GM12891 (cell line): Measurements from ENCODE around the gene BCLAF1.

ENCODE experiments used
- DNase-seq: peaks from one replicate; pipeline ENCODE4 v3.0.0; 2011; ENCODE audit warnings: low spot score; ENCODE audit not compliant: insufficient read length
- FAIRE-seq: peaks from 2 replicates; lab custom pipeline; 2011; peaks lifted over from hg19 to GRCh38; lab: Jason Lieb, UNC
- PAX5 ChIP-seq: IDR thresholded peaks from 2 replicates; pipeline ENCODE4 v1.6.1; 2011; ENCODE audit warnings: low read length, moderate library complexity, mild to moderate bottlenecking; ENCODE audit not compliant: insufficient read depth, severe bottlenecking
- POLR2A ChIP-seq: IDR thresholded peaks from 2 replicates; pipeline ENCODE4 v1.6.1; 2011; ENCODE audit warnings: low read depth, low read length, control low read depth
- POLR2AphosphoS5 ChIP-seq: IDR thresholded peaks from 2 replicates; pipeline ENCODE4 v1.6.1; 2011; ENCODE audit warnings: low read depth, low read length, control low read depth
- POU2F2 ChIP-seq: IDR thresholded peaks from 2 replicates; pipeline ENCODE4 v1.6.1; 2011; ENCODE audit warnings: low read depth, mild to moderate bottlenecking, control low read depth, low read length, moderate library complexity
- SPI1 ChIP-seq: IDR thresholded peaks from 2 replicates; pipeline ENCODE4 v1.6.1; 2011; ENCODE audit warnings: low read depth, low read length, control low read depth
- TAF1 ChIP-seq: IDR thresholded peaks from 2 replicates; pipeline ENCODE4 v1.6.1; 2011; ENCODE audit warnings: low read depth, low read length, control low read depth

The BCLAF1 gene

GRCh38 chr6:136289327-136289578, 393 bp downstream of the BCLAF1 start:
- FAIRE-seq (no peak), DNase-seq (peak; percentile 49)

DNA sequence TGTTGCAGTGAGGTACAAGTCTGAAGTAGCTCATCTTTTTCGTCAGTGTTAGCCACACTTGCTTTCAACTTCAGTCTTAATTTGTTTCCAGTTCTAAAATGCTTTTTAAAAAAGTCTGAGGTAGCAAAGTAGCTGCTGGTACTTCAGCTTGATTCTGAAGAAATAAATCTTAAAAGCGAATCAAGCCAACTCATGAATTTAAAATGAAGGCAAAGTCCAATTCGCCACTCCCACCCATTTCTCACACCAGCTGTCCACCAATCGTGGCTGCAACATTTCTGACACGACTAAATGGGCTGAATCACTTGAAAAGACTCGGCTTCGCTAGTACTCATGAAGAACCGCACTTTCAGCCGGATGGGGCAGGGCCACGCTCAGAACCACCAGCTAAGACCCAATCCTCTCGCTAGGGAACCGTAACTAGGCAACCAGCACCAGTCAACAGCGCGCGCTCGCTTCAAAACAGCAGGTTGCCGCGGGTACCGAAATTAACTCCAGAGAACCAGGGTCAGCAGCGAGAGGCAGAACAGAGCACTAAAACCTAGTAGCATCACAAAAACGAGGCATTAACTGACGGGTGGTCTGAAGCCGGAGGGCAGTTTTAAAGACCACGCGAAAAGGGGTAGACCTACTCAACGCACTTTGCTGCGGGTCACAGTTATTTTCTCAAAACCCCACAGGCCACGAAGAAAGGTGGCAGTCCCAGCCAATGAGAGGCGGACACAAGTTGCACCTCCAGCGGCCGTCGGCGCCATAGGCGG, 900 bp downstream of the BCLAF1 start:
- TF ChIP-seq SPI1: no peak
- TF ChIP-seq PAX5: no peak
- TF ChIP-seq POLR2AphosphoS5: no peak
- TF ChIP-seq TAF1: no peak
- TF ChIP-seq POU2F2: no peak
- TF ChIP-seq POLR2A: no peak
- peak; percentile 33 for DNase-seq
- FAIRE-seq: no peak

More at GRCh38 chr6:136289327-136289578, 393 bp downstream of the BCLAF1 start:
- TF ChIP-seq PAX5: no peak
- TF ChIP-seq POU2F2: no peak
- no peak for TF ChIP-seq SPI1
- TF ChIP-seq POLR2A: no peak; the same call in 1 of the 2 replicates
- no peak for TF ChIP-seq POLR2AphosphoS5
- no peak for TF ChIP-seq TAF1

DNA sequence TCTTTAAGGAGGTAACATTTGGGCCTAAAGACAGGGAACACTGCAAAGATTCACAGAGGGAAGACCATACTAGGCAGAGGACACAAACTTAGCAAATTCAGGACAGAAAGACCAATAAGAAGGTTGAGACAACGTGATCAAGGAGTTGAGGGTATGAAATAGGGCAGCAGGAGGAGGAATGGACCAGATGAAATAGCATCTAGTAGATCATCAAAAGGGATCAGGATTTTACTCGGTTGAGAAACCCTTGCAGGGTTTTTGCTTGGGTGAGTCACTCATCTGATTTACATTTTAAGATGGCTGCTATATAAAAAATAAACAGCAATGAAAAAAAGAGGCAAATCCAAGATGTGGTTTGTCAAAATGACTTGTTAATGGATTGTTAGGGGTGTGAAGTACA, 4.7 kb downstream of the BCLAF1 start:
- FAIRE-seq (no peak), DNase-seq (no peak)
- TF ChIP-seq SPI1 (no peak), POLR2AphosphoS5 (no peak), POU2F2 (no peak), POLR2A (no peak), PAX5 (no peak), TAF1 (no peak)

DNA sequence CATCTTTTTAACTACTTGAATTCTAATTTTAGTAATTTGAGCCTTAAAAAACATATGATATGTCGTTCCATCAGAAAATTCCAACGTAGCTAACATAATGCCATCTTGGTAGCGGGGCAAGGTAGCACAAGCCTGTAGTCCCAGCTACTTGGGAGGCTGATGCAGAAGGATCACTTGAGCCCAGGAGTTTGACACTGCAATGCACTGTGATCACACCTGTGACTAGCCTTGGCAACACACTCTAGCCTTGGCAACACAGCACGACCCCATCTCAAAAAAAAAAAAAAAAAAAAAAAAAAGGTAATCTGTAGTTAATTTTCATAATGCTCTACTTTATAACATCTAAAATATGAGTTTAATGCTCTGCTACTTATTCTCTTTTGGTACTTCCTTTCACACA, 6.7 kb downstream of the BCLAF1 start:
- no peak for TF ChIP-seq SPI1
- no peak for TF ChIP-seq POU2F2
- no peak for TF ChIP-seq PAX5
- TF ChIP-seq POLR2A: no peak
- no peak for TF ChIP-seq TAF1
- no peak for TF ChIP-seq POLR2AphosphoS5
- DNase-seq (no peak), FAIRE-seq (no peak)

DNA sequence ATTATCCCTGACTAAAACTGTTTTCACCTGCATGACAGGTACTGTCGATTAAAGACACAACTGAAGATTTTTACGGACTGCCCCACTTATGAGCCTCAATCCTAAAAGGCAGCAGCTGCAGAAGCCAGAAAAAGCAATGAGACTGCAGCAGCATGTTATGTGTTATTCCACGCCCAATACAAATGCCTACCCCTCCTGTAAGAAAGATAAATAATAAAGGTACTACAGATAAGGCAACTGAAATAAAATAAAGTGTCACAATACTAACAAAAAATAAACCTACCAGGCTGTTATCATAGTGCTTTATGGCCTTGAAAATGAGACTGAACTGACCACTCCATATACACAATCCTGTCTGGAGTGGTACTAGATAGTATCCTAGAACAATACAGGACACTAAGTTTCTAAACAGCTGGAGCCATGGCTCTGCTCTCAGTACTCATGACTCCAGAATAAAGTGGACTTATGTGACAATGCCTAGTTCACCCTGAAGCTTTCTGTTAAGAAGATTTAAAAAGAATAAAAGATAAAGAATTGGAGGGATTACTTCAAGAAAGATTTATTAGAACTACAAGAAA, 9.5 kb downstream of the BCLAF1 start:
- DNase-seq (no peak), FAIRE-seq (no peak)
- no peak for TF ChIP-seq POU2F2

- DNase-seq (no peak), FAIRE-seq (no peak)
- TF ChIP-seq TAF1: no peak
- TF ChIP-seq POU2F2: no peak
- TF ChIP-seq PAX5: no peak
- TF ChIP-seq SPI1: no peak
- no peak for TF ChIP-seq POLR2AphosphoS5
- no peak for TF ChIP-seq POLR2A
These were observed 15.6 kb downstream of the BCLAF1 start for GRCh38 chr6:136274062-136274461.

DNA sequence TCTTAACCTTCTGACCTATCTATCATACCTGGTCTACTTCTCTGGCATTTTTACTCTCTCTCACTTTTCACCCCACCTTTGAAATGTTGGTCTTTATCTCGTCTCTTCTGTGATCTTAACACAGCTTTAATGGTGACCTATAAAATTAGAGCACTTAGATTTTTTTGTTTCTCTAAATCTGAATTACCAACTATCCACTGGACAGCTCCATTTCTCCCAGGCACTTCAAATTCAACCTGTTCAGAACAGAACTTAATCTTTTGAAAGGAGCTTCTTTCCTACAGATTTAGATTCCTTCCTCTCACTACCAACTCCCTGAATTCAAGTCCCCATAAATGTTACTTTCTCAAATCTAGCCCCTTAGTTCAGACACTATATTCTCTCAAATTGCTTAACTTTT, 24.5 kb downstream of the BCLAF1 start:
- DNase-seq (no peak), FAIRE-seq (no peak)
- TF ChIP-seq POLR2A: no peak
- TF ChIP-seq PAX5: no peak
- TF ChIP-seq POU2F2: no peak
- no peak for TF ChIP-seq POLR2AphosphoS5
- TF ChIP-seq TAF1: no peak

GRCh38 chr6:136262940-136263339, 26.7 kb downstream of the BCLAF1 start:
- TF ChIP-seq POLR2AphosphoS5 (no peak), PAX5 (no peak), SPI1 (no peak), TAF1 (no peak), POLR2A (no peak), POU2F2 (no peak)
- FAIRE-seq (no peak), DNase-seq (no peak)

GRCh38 chr6:136254851-136255466, 34.7 kb downstream of the BCLAF1 start:
- TF ChIP-seq SPI1 (no peak), POLR2AphosphoS5 (peak; percentile 31; the same call in 1 of the 2 replicates)
- no peak for DNase-seq
- FAIRE-seq: no peak

- FAIRE-seq: no peak
- no peak for DNase-seq
- TF ChIP-seq POLR2A (no peak), SPI1 (no peak), PAX5 (no peak), TAF1 (no peak), POLR2AphosphoS5 (peak; percentile 42; the same call in 1 of the 2 replicates)
These were observed 35.9 kb downstream of the BCLAF1 start for GRCh38 chr6:136253734-136254133.

DNA sequence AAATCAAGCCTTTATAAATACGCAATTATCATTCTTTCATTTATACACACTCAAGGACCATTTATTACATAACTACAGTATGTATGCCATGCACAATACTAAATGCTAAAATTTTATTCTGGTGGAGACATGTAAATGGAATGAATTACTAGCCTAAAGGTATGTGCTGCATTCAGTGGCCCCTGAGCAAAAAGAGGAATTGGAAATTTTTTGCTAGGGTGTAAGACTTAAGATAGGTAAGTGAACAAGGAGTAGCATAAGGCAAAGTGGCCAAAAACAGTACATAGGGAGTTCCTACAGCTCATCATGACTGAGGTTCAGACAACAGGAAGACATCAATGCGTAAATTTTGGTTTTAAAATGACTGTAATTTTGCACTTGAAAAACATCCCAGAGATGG, 37.2 kb downstream of the BCLAF1 start:
- FAIRE-seq (no peak), DNase-seq (no peak)
- TF ChIP-seq POLR2AphosphoS5 (no peak), SPI1 (peak; percentile 45; the same call in 1 of the 2 replicates)
